HepG2 (cell line): ENCODE results near the gene DNAL4. TPM values are rescaled to one million over a fixed set of nuclear protein-coding genes. Genes with fewer than 3 reads are reported as not detected.
A peak's percentile ranks its signal among the peaks of the same experiment; 100 is the strongest.

Experiments used
- AKNA ChIP-seq: sonication (generic); formaldehyde crosslinking; IDR thresholded peaks from 2 replicates; pipeline ENCODE4 v1.4.0; 2020; ENCODE audit warnings: missing genetic modification reagents, borderline replicate concordance
- ARNTL ChIP-seq: sonication (generic); formaldehyde crosslinking; IDR thresholded peaks from 2 replicates; pipeline ENCODE4 v1.4.0; 2020; ENCODE audit warnings: mild to moderate bottlenecking, missing genetic modification reagents
- ATAD3A ChIP-seq: sonication (generic); formaldehyde crosslinking; IDR thresholded peaks from 2 replicates; pipeline ENCODE4 v1.4.0; 2020; ENCODE audit warnings: missing genetic modification reagents
- CTCF ChIP-seq: sonication (generic); formaldehyde crosslinking; IDR thresholded peaks from 2 replicates; pipeline ENCODE4 v1.5.0; 2020; ENCODE audit warnings: mild to moderate bottlenecking, missing genetic modification reagents, moderate library complexity
- DMAP1 ChIP-seq: IDR thresholded peaks from 2 replicates; pipeline ENCODE4 v1.6.1; 2016
- GPN1 ChIP-seq: sonication (generic); formaldehyde crosslinking; IDR thresholded peaks from 2 replicates; pipeline ENCODE4 v1.5.1; 2020; ENCODE audit warnings: missing genetic modification reagents, borderline replicate concordance
- HES4 ChIP-seq: sonication (generic); formaldehyde crosslinking; IDR thresholded peaks from 2 replicates; pipeline ENCODE4 v1.9.0; 2021; ENCODE audit warnings: mild to moderate bottlenecking, missing genetic modification reagents, borderline replicate concordance
- HNRNPLL ChIP-seq: fragments of 200-400 bp; formaldehyde crosslinking; IDR thresholded peaks from 2 replicates; pipeline ENCODE4 v1.6.1; 2017; ENCODE audit warnings: mild to moderate bottlenecking, low read depth, low read length; ENCODE audit not compliant: poor library complexity, severe bottlenecking
- MEIS1 ChIP-seq: sonication (generic); formaldehyde crosslinking; IDR thresholded peaks from 2 replicates; pipeline ENCODE4 v1.9.0; 2021; ENCODE audit warnings: mild to moderate bottlenecking, missing genetic modification reagents, moderate library complexity, borderline replicate concordance
- MYNN ChIP-seq: sonication (generic); formaldehyde crosslinking; IDR thresholded peaks from 2 replicates; pipeline ENCODE4 v1.4.0; 2020; ENCODE audit warnings: mild to moderate bottlenecking, low read depth, missing genetic modification reagents
- NFIC ChIP-seq: IDR thresholded peaks from 2 replicates; pipeline ENCODE4 v1.6.1; 2012; ENCODE audit warnings: mild to moderate bottlenecking, low read length, inconsistent platforms
- PHF8 ChIP-seq: sonication (generic); formaldehyde crosslinking; IDR thresholded peaks from 2 replicates; pipeline ENCODE4 v1.5.0; 2020; ENCODE audit warnings: missing genetic modification reagents
- SALL1 ChIP-seq: sonication (generic); formaldehyde crosslinking; IDR thresholded peaks from 2 replicates; pipeline ENCODE4 v1.8.0; 2022; ENCODE audit warnings: mild to moderate bottlenecking, missing genetic modification reagents
- ZBTB7B ChIP-seq: sonication (generic); formaldehyde crosslinking; IDR thresholded peaks from 2 replicates; pipeline ENCODE4 v1.4.0; 2020; ENCODE audit warnings: missing genetic modification reagents
- ZNF224 ChIP-seq: sonication (generic); formaldehyde crosslinking; IDR thresholded peaks from 2 replicates; pipeline ENCODE4 v1.5.0; 2020; ENCODE audit warnings: mild to moderate bottlenecking, missing genetic modification reagents
- ZNF337 ChIP-seq: sonication (generic); formaldehyde crosslinking; IDR thresholded peaks from 2 replicates; pipeline ENCODE4 v1.5.1; 2020; ENCODE audit warnings: missing genetic modification reagents, low read depth, mild to moderate bottlenecking, borderline replicate concordance
- ZSCAN9 ChIP-seq: IDR thresholded peaks from 2 replicates; pipeline ENCODE4 v1.6.1; 2016; ENCODE audit warnings: borderline replicate concordance
- ZUFSP ChIP-seq: sonication (generic); formaldehyde crosslinking; IDR thresholded peaks from 2 replicates; pipeline ENCODE4 v1.9.0; 2021; ENCODE audit warnings: missing genetic modification reagents, mild to moderate bottlenecking, borderline replicate concordance
- polyA plus RNA-seq, 8 experiments: library from polyadenylated mRNA; depleted of rRNA in 3 of 8; stranded (reverse) in 7 of 8; unstranded in 1 of 8; fragments of >200 nt; fragmentation: Illumina TruSeq in 4 of 8; extraction: Trizol in 4 of 8; gene quantifications; 2 replicates each; pipeline versions ENCODE4 v1.2.1 to v1.2.3, GENCODE V29; 2011 to 2016; ENCODE audit warnings: low read depth in 4 of 8, missing spikeins in 1 of 8, mixed read lengths in 1 of 8; ENCODE audit not compliant: insufficient read depth in 1 of 8
- total RNA-seq, 5 experiments: library from RNA; depleted of rRNA; stranded (reverse); fragments of >200 nt; fragmentation: Illumina TruSeq; extraction: Trizol; gene quantifications; 2 replicates each; pipeline ENCODE4 v1.2.3, GENCODE V29; 2016; ENCODE audit warnings: low read depth in 1 of 5
- TF ChIP-seq, protein P1 (sequence below): sonication (generic); formaldehyde crosslinking; IDR thresholded peaks from 2 replicates; pipeline ENCODE4 v1.8.1; 2023; ENCODE audit warnings: mild to moderate bottlenecking, missing genetic modification reagents, borderline replicate concordance

The DNAL4 gene
- total and polyA plus RNA-seq, 2 of the 13 experiments (the other 11 are each of a cell fraction or from before 2014, with no cell fraction given): 8.0 to 10.7 TPM

- no peak for TF ChIP-seq ZUFSP (CRISPR knock-in tag)
- TF ChIP-seq ARNTL (CRISPR knock-in tag): no peak
- no peak for TF ChIP-seq DMAP1 (CRISPR knock-in tag)
- TF ChIP-seq ZBTB7B (CRISPR knock-in tag): no peak
- TF ChIP-seq ZSCAN9 (CRISPR knock-in tag): no peak
- TF ChIP-seq MEIS1 (CRISPR knock-in tag): peak; percentile 27; the same call in 1 of the 2 replicates
- TF ChIP-seq AKNA (CRISPR knock-in tag): no peak
- TF ChIP-seq, protein P1, sequence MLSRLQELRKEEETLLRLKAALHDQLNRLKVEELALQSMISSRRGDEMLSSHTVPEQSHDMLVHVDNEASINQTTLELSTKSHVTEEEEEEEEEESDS (CRISPR knock-in tag): no peak
- TF ChIP-seq NFIC: no peak
- no peak for TF ChIP-seq ATAD3A (CRISPR knock-in tag)
- TF ChIP-seq HNRNPLL: peak; percentile 17
- TF ChIP-seq ZNF224: no peak
- TF ChIP-seq CTCF (CRISPR knock-in tag): no peak
- no peak for TF ChIP-seq GPN1 (CRISPR knock-in tag)
- peak; percentile 72; the same call in 1 of the 2 replicates for TF ChIP-seq HES4
- no peak; the same call in 1 of the 2 replicates for TF ChIP-seq PHF8 (CRISPR knock-in tag)
- peak; percentile 41; the same call in 1 of the 2 replicates for TF ChIP-seq SALL1 (CRISPR knock-in tag)
- TF ChIP-seq MYNN (CRISPR knock-in tag): no peak
- TF ChIP-seq ZNF337: no peak
These were observed 37.9 kb downstream of the DNAL4 start, which contains the start of gene SUN2 (continued) for GRCh38 chr22:38755911-38756532.
